T-helper 22 cell (primary cell): ENCODE data around the gene MYO3B.

Source experiments
- DNase-seq: peaks from one replicate; pipeline ENCODE4 v3.0.0-alpha.2; 2020; ENCODE audit warnings: low read depth

The MYO3B gene

DNA sequence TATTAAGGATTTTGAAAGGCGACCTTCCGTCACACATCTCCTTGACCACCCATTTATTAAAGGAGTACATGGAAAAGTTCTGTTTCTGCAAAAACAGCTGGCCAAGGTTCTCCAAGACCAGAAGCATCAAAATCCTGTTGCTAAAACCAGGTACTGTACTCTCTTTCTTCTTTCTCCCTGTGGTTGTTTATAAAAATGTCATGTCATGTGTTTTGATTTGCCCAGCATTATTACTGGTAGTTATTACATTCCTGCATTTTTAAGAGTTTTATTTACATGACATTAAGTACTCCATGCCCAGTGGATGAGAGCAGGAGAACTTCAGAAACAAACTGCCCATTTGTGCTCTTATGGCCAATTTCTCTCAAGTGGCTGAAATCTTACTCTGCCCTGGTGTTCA is 191.3 kb downstream of the MYO3B start:
- DNase-seq = no peak

DNA sequence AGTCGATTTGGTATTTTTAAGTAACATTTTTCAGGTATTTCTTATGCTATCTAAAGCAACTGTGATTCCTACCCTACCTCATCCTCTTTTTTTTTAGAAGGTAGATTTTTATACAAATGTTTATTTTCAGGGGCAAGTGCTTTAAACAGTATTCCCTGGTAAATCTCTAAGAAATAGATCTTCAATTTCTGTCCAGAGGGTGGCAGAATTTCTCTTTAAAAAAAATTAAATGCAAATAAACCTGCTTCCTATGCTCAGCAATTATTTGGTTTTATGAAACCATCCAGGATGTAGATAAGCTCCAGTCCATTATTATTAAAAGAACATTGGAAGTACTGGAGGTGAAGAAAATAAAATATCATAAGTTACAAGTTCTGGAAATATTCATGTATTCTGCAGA is 191.9 kb downstream of the MYO3B start:
- no peak for DNase-seq

DNA sequence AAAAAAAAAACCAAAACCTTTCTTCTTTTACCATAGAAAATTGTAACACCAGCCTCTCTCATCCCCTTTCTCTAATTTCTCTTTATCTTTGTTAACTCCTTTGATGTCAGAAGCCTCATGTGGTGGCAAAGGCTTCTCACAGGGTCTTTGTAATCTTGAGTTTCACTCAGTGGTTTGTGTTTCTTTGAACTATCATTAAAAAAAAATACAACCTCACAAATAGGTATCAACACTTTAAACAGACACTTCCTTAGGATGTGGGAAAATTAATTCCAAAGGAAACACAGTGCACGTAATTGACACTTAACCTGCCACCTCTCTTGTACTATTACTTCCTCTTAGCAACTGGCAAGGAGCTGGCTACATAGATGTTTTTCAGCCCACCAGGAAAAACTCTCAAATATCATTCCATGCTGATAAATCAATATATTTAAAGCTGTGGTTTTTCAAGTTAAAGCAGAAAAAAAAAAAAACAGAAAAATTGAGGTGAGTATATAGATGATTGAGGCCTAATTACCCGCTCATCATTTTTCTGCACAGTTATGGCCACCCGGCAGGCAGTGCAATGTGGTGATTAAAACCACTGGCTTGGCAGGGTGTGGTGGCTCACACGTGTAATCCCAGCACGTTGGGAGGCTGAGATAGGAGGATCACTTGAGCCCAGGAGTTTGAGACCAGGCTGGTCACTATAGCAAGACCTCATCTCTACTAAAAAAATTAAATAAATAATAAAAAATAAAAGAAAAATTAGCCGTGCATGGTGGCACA is 193.5 kb downstream of the MYO3B start:
- no peak for DNase-seq

DNA sequence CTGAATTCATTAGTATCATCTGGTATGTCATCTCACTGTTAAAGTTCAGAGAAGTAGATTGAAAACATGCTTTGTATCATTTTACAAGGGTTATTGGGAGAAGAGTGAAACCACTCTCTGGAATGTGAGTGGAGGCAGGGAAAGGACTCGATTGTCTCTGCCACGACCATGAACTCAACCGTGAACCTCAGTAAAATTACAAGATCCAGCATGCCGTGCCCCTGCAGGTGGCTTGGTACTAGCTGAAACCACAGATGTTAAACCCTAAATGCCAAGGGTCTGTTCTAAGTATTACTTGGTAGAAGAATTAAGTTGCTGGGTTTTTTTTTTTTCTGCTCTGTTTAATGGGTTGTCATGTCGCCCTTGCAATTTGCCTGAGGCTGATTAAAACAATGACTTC is 197.2 kb downstream of the MYO3B start:
- DNase-seq = no peak

GRCh38 chr2:170377500-170378207 is 199.7 kb downstream of the MYO3B start:
- DNase-seq = no peak

GRCh38 chr2:170380267-170380666 is 202.3 kb downstream of the MYO3B start:
- DNase-seq = no peak

DNA sequence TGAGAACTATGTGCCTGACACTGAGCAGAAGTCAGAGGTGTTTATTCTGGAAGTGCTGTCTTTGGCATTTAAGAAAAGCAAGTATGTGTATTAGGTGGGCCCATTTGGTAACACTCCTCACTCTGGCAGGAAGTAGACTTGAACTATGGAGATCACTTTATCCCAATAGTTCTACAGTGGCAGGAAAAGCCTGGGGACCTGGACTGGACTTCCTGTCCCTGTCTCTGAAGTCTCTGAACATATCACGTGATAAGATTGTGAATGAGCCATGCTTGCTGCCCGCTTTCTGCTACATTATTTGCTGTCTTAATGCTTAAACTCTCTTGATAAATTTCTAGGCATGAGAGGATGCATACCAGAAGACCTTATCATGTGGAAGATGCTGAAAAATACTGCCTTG is 203.7 kb downstream of the MYO3B start:
- DNase-seq = no peak

GRCh38 chr2:170386554-170386953 is 208.6 kb downstream of the MYO3B start:
- no peak for DNase-seq

GRCh38 chr2:170391018-170391417 is 213.1 kb downstream of the MYO3B start:
- DNase-seq = no peak

DNA sequence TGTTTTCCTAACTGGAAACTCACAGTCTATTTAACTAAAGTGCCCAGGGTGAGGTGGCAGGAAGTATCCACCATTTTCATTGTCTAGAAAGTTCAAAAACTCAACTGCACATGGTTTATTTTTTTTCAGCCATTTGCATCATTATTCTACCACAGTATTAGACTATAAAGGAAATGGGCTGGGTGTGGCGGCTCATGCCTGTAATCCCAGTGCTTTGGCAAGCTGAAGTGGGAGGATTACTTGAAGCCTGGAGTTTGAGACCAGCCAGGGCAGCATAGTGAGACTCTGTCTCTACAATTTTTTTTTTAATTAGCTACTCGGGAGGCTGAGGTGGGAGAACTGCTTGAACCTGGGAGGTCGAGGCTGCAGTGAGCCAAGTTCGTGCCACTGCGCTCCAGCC is 213.8 kb downstream of the MYO3B start:
- DNase-seq = no peak

DNA sequence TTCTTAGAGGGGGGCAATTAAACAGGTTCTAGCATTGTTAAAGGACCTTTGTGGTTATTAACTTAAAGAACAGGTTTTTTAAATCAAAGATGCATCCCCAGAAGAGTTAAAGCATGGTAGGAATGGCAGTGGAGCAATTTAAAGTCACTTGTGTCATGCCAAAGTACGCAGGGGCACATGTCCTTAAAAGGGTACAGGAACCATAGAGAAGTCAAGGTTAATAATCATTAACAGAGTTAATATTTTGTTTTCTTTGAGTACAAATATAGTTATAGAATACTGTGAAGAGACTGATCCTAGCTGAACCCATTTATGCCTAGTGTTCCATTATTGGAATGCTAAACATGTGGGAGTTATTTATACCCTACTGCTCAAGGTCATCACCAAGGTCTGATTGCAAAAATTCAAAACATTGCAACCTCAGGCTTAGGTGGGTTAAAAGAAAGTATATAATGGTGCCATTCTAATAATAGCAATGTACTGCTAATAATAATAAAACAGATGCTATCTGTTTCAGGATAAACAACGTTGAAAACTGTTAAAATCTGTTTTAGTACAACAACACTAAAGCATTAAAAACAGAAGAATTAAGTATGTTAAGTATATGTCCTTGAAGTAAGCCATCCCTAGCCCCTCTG is 216.0 kb downstream of the MYO3B start:
- no peak for DNase-seq

GRCh38 chr2:170394641-170395387 is 216.9 kb downstream of the MYO3B start:
- no peak for DNase-seq

DNA sequence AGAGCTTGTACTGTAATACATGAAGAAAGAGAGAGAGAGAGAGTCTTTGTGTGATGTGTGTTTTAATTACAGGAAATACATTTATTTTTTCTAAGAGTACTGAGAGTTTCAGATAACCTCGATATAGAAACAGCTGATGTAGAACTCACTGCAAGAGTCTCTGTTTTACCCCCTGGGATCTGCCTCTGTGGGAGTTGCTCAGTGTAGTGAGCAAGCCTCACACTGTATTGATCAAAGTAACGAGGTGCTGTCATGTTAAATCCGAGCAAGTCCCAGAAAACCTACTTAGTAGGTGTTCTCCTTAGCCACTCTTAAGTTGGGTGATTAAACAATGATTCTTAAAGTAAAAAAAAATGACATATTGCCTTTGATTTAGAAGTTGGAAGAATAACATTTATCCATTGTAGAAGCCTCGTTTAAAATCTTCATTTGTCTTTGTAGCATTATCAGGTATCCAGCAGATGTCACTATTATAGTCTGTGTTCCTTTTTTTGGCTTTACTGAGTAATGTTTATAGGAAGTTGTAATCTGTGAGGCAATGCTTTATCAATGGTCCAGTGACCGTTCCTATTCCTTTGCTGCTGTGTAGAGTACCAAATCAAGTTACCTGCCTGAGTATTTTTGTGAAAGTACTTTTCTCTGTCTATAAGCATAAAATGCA is 219.0 kb downstream of the MYO3B start:
- no peak for DNase-seq

GRCh38 chr2:170401187-170401586 is 223.2 kb downstream of the MYO3B start:
- DNase-seq = no peak

- no peak for DNase-seq
Measured at GRCh38 chr2:170404846-170405245, 226.9 kb downstream of the MYO3B start.

- DNase-seq = no peak
Measured at GRCh38 chr2:170405326-170405725, 227.4 kb downstream of the MYO3B start.

DNA sequence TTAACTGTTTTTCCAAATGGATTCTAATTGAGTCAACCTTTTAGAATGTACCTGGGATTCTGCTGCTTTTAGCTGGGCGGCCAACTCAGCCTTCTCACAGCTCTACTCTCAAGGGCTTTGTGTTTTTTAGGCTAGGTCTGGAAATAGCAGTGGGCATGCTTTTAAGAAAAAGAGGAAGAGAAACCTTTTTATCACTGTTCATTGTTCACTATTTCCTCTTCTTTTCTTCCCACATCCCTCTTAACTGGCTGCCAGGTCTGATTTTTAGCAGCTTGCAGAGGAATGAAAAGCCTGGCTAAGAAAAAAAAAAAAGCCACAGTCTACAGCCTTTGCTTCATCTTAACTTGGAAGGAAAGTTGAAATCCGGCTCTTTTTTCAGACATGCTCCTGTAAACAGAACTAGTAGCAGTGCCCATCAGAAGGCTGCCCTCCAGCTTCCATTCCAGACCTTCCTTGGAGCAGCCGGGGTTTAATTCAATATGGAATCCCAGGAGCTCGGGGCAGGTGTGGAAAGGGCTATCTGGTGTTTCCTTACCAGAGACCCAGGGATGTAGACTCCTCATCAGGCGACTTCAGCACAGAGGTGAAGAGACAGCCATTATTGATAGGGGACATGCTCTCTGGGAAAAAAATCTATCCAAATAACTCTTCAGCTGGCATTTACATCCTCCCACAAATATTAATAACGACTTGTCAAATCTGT is 230.7 kb downstream of the MYO3B start:
- DNase-seq = no peak

DNA sequence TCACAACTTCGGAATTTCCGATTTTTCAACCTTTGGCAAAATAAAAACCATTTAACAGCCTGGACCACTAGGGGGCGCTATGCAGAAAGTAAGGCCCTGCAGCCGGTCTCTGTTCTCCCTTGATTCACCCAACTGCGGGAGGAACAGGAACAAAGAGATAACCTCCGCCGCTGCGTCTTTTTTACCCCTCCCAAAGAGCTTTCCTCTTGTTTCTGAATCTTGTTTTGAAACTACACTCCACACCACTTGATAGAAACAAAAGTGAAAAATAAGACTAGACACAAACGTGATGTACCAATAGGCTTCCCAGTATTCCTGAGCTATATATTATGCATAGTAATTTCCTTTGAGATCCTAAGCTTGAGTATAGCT is 231.2 kb downstream of the MYO3B start:
- DNase-seq = peak; percentile 25

DNA sequence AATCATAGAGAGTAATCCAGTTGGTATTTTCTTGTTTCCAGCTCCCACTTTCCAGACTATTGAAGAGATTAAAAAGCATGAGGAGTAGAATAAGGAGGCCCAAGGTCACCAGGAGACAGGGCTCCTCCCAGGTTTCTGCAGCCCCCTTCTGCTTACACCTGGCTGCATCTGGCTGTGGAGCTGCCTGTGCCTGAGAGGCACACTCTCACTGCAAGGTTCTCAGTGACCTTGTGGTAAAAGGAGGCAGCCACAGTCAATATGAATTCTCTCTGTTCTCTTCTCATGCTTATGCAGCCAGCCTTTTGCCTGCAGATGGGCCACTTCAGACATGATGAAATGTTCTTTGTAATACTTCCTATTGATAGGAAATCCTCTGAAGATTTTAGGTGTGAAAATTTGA is 233.7 kb downstream of the MYO3B start:
- DNase-seq = no peak

GRCh38 chr2:170420961-170421687 is 243.2 kb downstream of the MYO3B start:
- DNase-seq = no peak

- no peak for DNase-seq
Measured at GRCh38 chr2:170423919-170424318, 246.0 kb downstream of the MYO3B start.
